Spleen (tissue), 13 donors: ENCODE data around the gene IL6R. TPM values are rescaled to one million over a fixed set of nuclear protein-coding genes. Genes with fewer than 3 reads are reported as not detected.
"Not testable (repeated sequence)": the region's sequence is repeated elsewhere in the genome, so short reads cannot be mapped to it uniquely, and the experiment has no call there.

ENCODE experiments used
- DNase-seq: peaks from one replicate; pipeline ENCODE4 v3.0.0-alpha.2; 2020
- H3K27ac ChIP-seq, 8 donors: fragments of 200-600 bp; sonication (generic) in 7 of 8; 1 replicate in 4 of 8; 2 replicates in 4 of 8; pipeline versions ENCODE4 v1.5.0 to v1.8.0; 2016 to 2021; ENCODE audit warnings: inconsistent platforms in 4 of 8, mild to moderate bottlenecking in 4 of 8, moderate library complexity in 1 of 8
- H3K27me3 ChIP-seq, 7 donors: fragments of 200-600 bp; sonication (generic) in 6 of 7; replicated peaks in 1 of 7; 1 replicate in 4 of 7; 2 replicates in 3 of 7; pipeline versions ENCODE4 v1.5.0 to v1.8.0; 2016 to 2021; ENCODE audit warnings: inconsistent platforms in 3 of 7, mild to moderate bottlenecking in 1 of 7
- H3K36me3 ChIP-seq, 6 donors: fragments of 200-600 bp; sonication (generic) in 5 of 6; 1 replicate in 4 of 6; 2 replicates in 2 of 6; pipeline versions ENCODE4 v1.5.0 to v1.8.0; 2016 to 2021; ENCODE audit warnings: inconsistent platforms in 2 of 6
- H3K4me1 ChIP-seq, 6 donors: fragments of 200-600 bp; sonication (generic) in 5 of 6; 1 replicate in 3 of 6; 2 replicates in 3 of 6; pipeline versions ENCODE4 v1.5.0 to v1.8.0; 2016 to 2021; ENCODE audit warnings: inconsistent platforms in 3 of 6
- H3K4me3 ChIP-seq, 8 donors: fragments of 200-600 bp; sonication (generic) in 7 of 8; 1 replicate in 4 of 8; 2 replicates in 4 of 8; pipeline versions ENCODE4 v1.5.0 to v1.8.0; 2016 to 2021; ENCODE audit warnings: inconsistent platforms in 4 of 8, mild to moderate bottlenecking in 4 of 8, moderate library complexity in 2 of 8
- H3K9me3 ChIP-seq, 8 donors: fragments of 200-600 bp; sonication (generic) in 7 of 8; 1 replicate in 4 of 8; 2 replicates in 4 of 8; pipeline versions ENCODE4 v1.5.0 to v1.8.0; 2016 to 2021; ENCODE audit warnings: inconsistent platforms in 4 of 8
- POLR2A ChIP-seq, 3 donors: fragments of 450-650 bp; IDR thresholded peaks; one replicate each; pipeline ENCODE4 v1.5.1; 2017; ENCODE audit warnings: antibody characterized with exemption in 3 of 3, mild to moderate bottlenecking in 1 of 3
- POLR2AphosphoS5 ChIP-seq, 3 donors: sonication (generic); formaldehyde crosslinking; IDR thresholded peaks; one replicate each; pipeline ENCODE4 v1.5.1; 2017; ENCODE audit warnings: antibody characterized with exemption in 3 of 3
- WGBS, 5 donors: extraction: QIAGEN DNeasy Blood & Tissue Kit in 3 of 5; methylation state at CpG; one replicate each; pipeline versions ENCODE4 v1.1.5 to v1.1.7; 2013 to 2018; 5-methylcytosine and 5-hydroxymethylcytosine counted together
- intact Hi-C: fragments of 100-400 bp; cut with DNase I; formaldehyde crosslinking; loops from one replicate; pipeline ENCODE4 v1.15.0; 2023; ENCODE audit warnings: low total_unique reads
- long read RNA-seq, 2 donors: transcript quantifications; one replicate each; lab custom pipeline, GENCODE V29; 2026
- polyA plus RNA-seq, 3 donors: library from polyadenylated mRNA; stranded (reverse); fragments of 200-250 nt; gene quantifications; one replicate each; pipeline ENCODE4 v1.2.1, GENCODE V29; 2013
- total RNA-seq, 7 donors: library from RNA; depleted of rRNA in 3 of 7; stranded (reverse); fragments of >200 nt in 3 of 7; fragmentation: NEBNext Ultra II Directional in 4 of 7; extraction: Animal tissue kit (Norgen Biotek cat#: 25700) in 4 of 7; gene quantifications; one replicate each; pipeline versions ENCODE4 v1.1.0 to v1.2.1, GENCODE V29; 2016 to 2021
- TF ChIP-seq, protein P1 (sequence below), 11 experiments: fragments of 200-600 bp in 7 of 11; fragments of 450-650 bp in 4 of 11; sonication (generic) in 4 of 11; IDR thresholded peaks in 8 of 11; conservative IDR thresholded peaks in 3 of 11; 1 replicate in 7 of 11; 2 replicates in 4 of 11; pipeline versions ENCODE4 v1.4.0 to v1.8.0; 2016 to 2021; ENCODE audit warnings: antibody characterized with exemption in 11 of 11, inconsistent platforms in 4 of 11, mild to moderate bottlenecking in 1 of 11
- donor health status: healthy with polysubstance abuse.
- donor health status: DM: no; HTN: no; CAD: no; lungs with moderate emphysema.
- donor health status: DM: no; HTN: no; CAD: no.
- donor health status: Bipolar disorder and iron deficiency.
- donor health status: healthy.
- donor health status: DM: no; HTN: no; CAD: no.
- donor health status: DM: yes; HTN: yes; CAD: no.

Gene IL6R
- 10 to 100 TPM; 40.3 to 74.5 (median 55.5) TPM for total RNA-seq
- 1 to 10 TPM; 2.8 to 6.1 (median 3.9) TPM for polyA plus RNA-seq
- long read RNA-seq, donor 1, full-length matches to known transcripts = 1 of 1 reads
- long read RNA-seq, donor 1, partial matches to known transcripts = 0 of 1 reads
- long read RNA-seq, donor 1, other reads (novel, unspliced or antisense) = 0 of 1 reads
- long read RNA-seq, donor 2 = 0 reads

DNA sequence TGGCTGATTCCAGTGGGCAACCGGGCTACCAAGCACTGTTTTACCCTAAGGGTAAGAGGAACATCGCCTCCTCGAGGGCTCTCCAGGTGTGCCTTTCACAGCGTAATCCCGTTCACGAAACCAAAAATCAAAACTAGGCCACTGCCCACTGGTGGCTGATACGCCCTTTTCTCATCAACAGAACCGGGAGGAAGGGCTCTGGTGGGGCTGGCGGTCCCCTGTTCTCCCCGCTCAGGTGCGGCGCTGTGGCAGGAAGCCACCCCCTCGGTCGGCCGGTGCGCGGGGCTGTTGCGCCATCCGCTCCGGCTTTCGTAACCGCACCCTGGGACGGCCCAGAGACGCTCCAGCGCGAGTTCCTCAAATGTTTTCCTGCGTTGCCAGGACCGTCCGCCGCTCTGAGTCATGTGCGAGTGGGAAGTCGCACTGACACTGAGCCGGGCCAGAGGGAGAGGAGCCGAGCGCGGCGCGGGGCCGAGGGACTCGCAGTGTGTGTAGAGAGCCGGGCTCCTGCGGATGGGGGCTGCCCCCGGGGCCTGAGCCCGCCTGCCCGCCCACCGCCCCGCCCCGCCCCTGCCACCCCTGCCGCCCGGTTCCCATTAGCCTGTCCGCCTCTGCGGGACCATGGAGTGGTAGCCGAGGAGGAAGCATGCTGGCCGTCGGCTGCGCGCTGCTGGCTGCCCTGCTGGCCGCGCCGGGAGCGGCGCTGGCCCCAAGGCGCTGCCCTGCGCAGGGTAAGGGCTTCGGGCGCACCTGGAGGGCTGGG, at the start of gene IL6R:
TSS of gene IL6R (plus strand) at position 360 of the 763 bp plus-strand sequence. CDS start at position 647, 287 bp downstream.
- Histone ChIP-seq H3K27me3 (peaks cover 0 to 9% (median 0%) of the 10 kb centered on the region in 7 donors), H3K4me1 (peaks cover 40 to 100% (median 95%) of the 10 kb centered on the region in 6 donors), H3K36me3 (no peaks in the 10 kb centered on the region), H3K27ac (peak within 1 kb of the TSS; percentile 82 to 99 (median 94)), H3K9me3 (no peaks in the 10 kb centered on the region), H3K4me3 (peak within 1 kb of the TSS; percentile 52 to 77 (median 64))
- intact Hi-C loops = no loop called here
- WGBS, 5 donors = 0 to 1% (median 1%) methylated on average over 19 to 66 of the region's 66 CpGs
- peak; percentile 93 to 96 (median 95) for TF ChIP-seq POLR2AphosphoS5 (IDR thresholded peaks at IDR 0.05)
- TF ChIP-seq POLR2A (IDR thresholded peaks at IDR 0.05) = peak in 1 of 3 donors; percentile 46
- TF ChIP-seq, protein P1, sequence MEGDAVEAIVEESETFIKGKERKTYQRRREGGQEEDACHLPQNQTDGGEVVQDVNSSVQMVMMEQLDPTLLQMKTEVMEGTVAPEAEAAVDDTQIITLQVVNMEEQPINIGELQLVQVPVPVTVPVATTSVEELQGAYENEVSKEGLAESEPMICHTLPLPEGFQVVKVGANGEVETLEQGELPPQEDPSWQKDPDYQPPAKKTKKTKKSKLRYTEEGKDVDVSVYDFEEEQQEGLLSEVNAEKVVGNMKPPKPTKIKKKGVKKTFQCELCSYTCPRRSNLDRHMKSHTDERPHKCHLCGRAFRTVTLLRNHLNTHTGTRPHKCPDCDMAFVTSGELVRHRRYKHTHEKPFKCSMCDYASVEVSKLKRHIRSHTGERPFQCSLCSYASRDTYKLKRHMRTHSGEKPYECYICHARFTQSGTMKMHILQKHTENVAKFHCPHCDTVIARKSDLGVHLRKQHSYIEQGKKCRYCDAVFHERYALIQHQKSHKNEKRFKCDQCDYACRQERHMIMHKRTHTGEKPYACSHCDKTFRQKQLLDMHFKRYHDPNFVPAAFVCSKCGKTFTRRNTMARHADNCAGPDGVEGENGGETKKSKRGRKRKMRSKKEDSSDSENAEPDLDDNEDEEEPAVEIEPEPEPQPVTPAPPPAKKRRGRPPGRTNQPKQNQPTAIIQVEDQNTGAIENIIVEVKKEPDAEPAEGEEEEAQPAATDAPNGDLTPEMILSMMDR (IDR thresholded peaks at IDR 0.05 in 8 of 11, conservative IDR thresholded peaks at IDR 0.05 in 3 of 11) = peak in 9 of 11 experiments; percentile 4 to 69 (median 54)
- DNase-seq = peak; percentile 96

DNA sequence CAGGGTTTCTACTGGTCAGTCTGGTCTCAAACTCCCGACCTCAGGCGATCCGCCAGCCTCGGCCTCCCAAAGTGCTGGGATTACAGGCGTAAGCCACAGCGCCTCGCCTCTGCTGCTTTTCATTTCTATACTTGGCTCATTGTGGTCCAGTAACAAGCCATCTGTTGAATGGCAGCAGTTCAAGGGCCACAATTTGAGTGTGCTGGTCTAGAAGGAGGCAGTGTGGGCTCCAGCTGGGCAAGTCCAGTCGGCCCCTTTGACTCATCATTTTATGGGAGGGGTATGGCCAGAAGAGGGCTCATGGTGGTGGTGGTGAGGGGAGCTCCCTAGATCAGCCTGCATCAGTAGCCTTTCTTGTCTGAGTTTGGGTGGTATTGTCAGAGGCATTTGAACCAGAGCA, 46.6 kb upstream of the IL6R start:
- 92 to 97% (median 96%) methylated on average over 8 of the region's 8 CpGs for WGBS, 5 donors
- TF ChIP-seq POLR2A (IDR thresholded peaks at IDR 0.05) (no peak), POLR2AphosphoS5 (IDR thresholded peaks at IDR 0.05) (no peak)
- TF ChIP-seq, protein P1 (IDR thresholded peaks at IDR 0.05 in 8 of 11, conservative IDR thresholded peaks at IDR 0.05 in 3 of 11) = no peak
- H3K36me3 ChIP-seq = no peaks in the 10 kb centered on the region
- intact Hi-C loops = no loop called here
- H3K27ac ChIP-seq = no peak overlapping the region
- H3K4me1 ChIP-seq = peaks cover 0 to 14% (median 9%) of the 10 kb centered on the region in 6 donors
- H3K27me3 ChIP-seq = no peaks in the 10 kb centered on the region
- no peak overlapping the region for H3K4me3 ChIP-seq
- H3K9me3 ChIP-seq = no peaks in the 10 kb centered on the region
- no peak for DNase-seq

- DNase-seq = no peak
- intact Hi-C loops = no loop called here
Observed at GRCh38 chr1:154360288-154360687, 44.9 kb upstream of the IL6R start.

DNA sequence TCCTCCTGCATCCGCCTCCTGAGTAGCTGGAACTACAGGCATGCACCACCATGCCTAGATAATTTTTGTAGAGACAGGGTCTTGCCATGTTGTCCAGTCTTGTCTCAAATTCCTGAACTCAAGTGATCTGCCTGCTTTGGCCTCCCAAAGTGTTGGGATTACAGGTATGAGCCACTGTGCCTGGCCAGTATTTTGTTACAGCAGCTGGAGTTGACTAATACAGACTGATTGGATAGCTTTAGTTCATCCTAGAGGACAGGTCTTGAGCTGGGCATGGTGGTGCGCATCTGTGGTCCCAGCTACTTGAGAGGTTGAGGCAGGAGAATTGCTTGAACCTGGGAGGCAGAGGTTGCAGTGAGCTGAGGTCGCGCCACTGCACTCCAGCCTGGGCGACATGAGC, 44.3 kb upstream of the IL6R start:
- intact Hi-C loops, H3K4me1 ChIP-seq, H3K4me3 ChIP-seq, H3K27ac ChIP-seq, H3K9me3 ChIP-seq, H3K27me3 ChIP-seq, DNase-seq, H3K36me3 ChIP-seq: not testable (repeated sequence)
- 85 to 95% (median 89%) methylated on average over 5 of the region's 5 CpGs for WGBS, 5 donors

More at GRCh38 chr1:154360288-154360687, 44.9 kb upstream of the IL6R start:
- Histone ChIP-seq H3K27ac (no peak overlapping the region), H3K9me3 (no peaks in the 10 kb centered on the region), H3K36me3 (no peaks in the 10 kb centered on the region), H3K27me3 (no peaks in the 10 kb centered on the region), H3K4me1 (no peaks in the 10 kb centered on the region), H3K4me3 (no peak overlapping the region)
- TF ChIP-seq, protein P1 (IDR thresholded peaks at IDR 0.05 in 8 of 11, conservative IDR thresholded peaks at IDR 0.05 in 3 of 11) = no peak
- no peak for TF ChIP-seq POLR2A (IDR thresholded peaks at IDR 0.05)
